GM18499 (cell line): ENCODE data around the gene GDF10.

Source experiments
- ATAC-seq: cut with Tn5 transposase; IDR thresholded peaks from one replicate; pipeline ENCODE4 v1.9.1; 2021; ENCODE audit warnings: moderate number of reproducible peaks; ENCODE audit not compliant: insufficient read depth, unreplicated experiment

The GDF10 gene

DNA sequence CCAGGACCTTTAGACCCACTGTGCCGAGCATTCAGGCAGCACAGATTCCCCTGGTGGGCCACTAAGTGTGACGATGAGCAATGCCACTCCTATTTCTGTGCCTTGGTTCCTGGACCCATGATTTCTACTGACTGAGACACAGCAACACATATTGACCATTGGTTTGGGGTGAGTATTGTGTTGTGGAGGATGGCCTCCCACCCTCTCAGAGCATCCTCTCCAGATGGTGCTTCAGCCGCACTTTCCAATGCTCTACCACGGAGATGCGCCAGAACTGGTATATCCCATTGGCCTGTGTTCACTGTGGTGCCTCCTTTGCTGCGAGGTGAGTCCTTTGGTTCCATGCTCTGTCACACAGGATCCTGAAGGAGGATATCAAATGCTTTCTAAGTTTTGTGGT is 10.1 kb upstream of the GDF10 start:
- ATAC-seq, result no peak

- ATAC-seq, result no peak
Measured at GRCh38 chr10:47290338-47290737, 9.7 kb upstream of the GDF10 start.

DNA sequence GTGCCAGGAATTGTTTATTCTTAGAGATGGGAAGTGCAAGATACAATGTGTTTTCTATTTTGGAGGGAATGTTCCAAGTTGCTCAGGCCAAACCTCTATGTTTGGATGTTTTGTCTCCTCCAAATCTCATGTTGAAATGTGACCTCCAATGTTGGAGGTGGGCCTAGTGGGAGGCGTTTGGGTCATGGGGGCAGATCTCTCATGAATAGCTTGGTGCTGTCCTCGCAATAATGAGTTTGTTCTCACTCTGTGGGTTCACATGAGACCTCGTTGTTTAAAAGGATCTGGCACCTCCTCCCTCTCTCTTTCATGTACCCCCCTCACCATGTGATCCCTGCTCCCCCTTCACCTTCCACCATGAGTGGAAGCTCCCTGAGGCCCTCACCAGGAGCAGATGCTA is 8.3 kb upstream of the GDF10 start:
- no peak for ATAC-seq

DNA sequence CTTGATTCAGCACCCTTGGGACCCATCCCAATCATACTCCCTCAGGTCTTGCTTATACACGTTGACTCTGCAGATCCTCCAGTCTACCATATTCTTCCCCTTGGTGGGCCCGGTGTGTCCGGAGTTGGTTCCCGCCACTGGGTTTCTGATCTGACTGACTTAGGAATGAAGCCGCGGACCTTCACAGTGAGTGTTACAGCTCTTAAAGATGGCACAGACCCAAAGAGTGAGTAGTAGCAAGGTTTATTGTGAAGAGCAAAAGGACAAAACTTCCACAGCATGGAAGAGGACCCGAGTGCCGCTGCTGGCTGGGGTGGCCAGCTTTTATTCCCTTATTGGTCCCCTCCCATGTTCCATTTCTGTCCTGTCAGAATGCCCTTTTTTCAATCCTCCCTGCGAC is 5.9 kb upstream of the GDF10 start:
- ATAC-seq, result no peak

DNA sequence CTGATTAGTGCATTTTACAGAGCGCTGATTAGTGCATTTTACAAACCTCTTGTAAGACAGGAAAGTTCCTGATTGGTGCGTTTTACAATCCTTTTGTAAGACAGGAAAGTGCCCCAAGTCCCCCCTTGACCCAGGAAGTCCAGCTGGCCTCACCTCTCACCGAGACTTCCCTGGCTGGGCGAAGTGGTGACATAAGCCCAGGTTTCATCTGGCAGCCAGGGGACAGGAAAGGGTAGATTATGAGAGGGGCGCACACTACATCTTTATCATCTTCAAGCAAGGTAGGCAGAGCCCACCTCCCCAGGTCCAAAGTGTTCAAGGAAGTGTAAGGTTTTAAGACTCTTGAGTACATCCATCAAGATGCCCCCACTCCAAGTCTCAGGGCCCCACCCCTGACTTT is 5.5 kb upstream of the GDF10 start:
- ATAC-seq, result no peak

DNA sequence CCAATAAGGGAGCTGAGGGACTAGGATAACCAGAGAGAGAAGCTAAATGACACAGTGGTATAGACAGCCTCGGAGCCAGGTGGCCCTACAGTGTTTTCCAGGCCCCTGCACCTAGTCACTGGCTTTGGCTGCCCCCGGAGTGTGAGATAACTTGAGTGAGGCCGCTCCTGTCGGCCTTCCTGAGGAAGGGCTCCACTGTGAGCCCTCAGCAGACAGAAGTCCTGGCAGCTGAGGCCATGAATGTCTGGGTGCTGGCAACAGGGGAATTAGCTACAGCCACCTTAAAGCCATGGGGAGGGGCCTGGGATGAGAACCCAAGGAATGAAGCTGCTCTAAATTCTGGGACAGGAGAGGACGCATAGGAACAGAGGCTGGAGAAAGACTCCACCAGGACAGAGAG is 4.6 kb upstream of the GDF10 start:
- no peak for ATAC-seq

DNA sequence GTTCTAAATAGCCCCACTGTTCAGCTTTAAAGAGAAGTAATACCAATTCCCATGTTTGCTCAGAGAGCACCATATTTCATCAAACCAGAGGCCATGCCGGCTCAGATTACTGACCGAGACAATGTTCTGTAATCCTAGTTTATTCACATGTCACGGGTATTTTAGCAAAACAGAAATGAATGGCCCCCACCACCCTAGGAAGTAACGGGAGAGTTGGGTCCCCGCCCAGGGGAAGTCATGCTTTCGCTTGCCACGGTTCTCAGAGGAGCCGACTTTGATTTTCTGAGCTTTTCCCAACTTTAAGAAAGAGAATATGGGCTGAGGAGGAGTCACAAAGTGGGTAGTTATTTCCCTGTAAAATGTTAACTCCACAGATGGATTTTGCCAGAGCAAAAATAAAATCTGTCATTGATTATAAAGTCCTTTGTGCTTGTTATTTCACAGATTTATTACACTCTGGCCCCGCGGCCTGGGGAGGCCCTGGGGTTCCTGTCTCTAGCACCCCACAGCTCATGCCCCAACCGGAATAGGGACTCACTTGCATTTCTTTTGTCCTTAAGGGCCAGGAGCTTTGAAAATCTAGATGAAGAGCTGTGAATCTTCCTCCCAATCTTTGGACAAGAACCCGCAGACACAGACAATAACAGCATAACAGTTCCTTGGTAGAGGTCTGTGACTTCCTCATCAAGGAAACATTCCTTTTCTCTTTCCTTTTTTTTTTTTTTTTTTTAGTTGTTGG is 3.7 kb upstream of the GDF10 start:
- ATAC-seq, result no peak

- ATAC-seq, result no peak
Measured at GRCh38 chr10:47296941-47297340, 3.1 kb upstream of the GDF10 start.

- no peak for ATAC-seq
Measured at GRCh38 chr10:47297866-47298540, 2.0 kb upstream of the GDF10 start.

DNA sequence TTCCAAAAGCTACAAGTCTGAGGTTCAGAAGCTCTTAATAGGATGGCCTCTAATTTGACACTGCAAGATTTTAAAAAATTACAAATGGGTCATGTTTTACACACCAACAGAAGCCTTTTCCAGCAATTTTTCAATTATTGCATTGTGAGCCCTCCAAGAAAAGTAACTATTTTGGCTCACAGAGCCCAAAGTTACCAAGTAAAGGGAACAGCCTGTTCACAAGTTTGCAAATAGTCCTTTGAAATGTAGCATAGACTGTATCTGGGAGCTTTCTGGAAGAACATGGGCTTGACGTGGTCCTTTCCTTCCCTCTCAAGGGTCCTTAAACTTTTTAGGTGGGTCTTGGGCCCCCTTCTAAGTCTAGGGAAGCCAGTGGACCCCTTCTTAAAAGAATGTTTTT is 1.3 kb upstream of the GDF10 start:
- no peak for ATAC-seq

GRCh38 chr10:47300429-47300931 is 483 bp downstream of the GDF10 start:
- no peak for ATAC-seq

DNA sequence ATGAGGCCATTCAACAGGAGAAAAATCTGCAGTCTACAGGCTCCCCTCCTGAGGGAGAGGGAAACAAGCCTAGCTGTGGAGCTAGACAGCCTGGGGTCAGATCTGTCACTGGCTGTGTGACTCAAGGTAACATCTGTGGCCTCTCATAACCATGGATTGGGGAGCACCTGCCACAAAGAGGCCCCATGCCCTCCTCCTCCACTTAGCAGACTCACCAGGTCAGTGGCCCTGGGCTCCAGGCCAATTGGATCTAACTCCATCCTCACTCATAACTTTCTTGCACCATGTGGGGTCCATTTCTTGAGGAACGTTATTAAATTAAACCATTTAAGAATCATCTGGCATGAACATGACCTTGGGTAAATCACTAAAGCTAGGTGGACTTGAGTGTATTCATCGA is 1.8 kb downstream of the GDF10 start:
- no peak for ATAC-seq

DNA sequence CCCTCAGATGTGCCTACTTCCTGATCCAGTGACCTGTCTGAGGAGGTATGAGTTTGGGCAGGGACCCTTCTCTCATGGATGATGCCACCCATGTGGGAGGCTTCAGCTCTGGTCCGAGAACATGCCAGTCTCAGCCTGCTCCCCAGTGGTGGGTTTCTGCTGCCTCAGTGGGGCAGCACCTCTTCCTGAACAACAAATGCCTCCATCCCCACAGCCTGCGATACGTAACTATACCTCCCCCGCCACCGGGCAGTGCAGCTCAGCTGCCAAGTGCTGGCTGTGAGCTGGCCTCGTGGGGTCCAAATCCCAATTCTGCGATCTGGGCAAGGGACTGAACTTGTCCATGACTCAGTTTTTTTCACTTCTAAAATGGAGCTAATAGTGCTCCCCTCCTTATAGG is 3.1 kb downstream of the GDF10 start:
- ATAC-seq, result no peak

DNA sequence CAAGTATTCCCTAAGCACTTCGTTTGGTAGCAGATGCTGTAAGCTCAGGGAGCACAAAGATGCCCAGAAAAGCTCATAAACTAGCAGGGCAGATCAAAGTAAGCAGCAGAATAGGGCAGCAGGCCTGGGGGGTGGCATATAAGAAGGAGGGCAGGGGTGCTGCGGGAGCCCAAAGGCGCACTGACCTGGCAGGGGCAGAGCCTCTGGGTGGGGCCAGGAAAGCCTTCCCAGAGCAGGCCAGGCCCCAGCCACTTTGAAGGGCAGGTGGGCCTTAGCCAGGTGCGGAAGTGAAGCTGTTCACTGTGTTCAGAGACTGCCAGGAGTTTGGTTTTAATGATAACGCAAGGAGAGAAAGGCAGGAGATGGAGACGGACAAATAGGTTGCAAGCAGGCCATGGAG is 3.9 kb downstream of the GDF10 start:
- ATAC-seq, result no peak

GRCh38 chr10:47305566-47305965 is 5.6 kb downstream of the GDF10 start:
- no peak for ATAC-seq

DNA sequence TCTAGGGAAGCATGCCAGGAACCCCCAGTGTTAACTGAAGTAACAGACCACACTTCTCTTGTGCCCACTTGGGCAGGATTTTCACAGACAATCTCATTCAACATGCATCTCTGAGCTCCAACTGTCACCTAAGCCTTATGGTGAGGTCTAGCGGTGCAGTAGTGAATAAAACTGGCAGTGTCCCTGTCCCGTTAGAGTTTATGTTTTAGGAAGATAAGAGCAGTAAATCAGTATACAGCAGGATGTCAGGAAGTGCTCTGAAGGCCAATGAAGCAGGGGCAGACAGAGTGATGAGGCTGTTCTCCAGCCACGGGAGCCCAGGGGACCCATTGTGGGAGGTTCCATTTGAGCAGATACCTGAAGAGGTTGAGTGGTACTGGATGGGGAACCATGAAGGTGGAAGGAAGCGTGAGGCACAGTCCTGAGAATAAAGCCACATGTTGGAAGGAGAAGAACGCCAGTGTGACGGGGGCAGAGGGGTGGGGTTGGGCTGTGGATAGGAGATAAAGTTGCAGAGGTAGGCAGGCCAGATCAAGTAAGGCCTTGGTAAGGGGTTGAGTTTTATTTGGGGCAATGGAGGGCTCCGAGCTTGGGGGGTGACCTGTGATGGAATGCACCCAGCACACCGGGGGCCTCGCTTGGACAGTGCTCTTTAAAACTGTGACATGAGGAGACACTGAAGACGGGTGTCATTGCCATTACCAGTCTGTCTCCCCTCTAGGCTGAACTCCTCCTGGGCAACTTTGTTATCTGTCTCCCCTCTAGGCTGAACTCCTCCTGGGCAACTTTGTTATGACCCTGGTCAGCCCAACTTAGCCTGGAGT is 6.6 kb downstream of the GDF10 start:
- ATAC-seq, result no peak

- ATAC-seq, result no peak
Measured at GRCh38 chr10:47307381-47307780, 7.4 kb downstream of the GDF10 start.

GRCh38 chr10:47308775-47309174 is 8.8 kb downstream of the GDF10 start:
- ATAC-seq, result no peak

DNA sequence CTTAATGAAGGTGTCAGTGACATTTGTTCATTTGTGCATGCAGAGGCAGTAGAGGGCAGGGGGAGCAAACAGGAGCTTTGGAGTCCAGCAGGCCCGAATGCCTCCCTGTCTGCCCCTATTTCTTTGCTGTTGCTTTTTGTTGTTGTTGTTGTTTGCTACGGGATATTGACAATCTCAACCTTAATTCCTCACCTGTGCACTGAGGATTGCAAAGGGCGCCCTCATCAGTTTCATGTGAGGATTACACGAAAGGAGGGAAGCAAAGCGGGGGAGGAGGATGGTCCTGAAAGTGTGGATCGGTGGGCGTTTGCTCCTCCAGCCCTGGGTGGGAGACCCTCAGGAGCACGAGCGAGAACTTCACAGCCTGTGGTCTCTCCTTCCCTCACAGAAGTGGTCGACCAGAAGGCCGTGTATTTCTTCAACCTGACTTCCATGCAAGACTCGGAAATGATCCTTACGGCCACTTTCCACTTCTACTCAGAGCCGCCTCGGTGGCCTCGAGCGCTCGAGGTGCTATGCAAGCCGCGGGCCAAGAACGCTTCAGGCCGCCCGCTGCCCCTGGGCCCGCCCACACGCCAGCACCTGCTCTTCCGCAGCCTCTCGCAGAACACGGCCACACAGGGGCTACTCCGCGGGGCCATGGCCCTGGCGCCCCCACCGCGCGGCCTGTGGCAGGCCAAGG is 9.6 kb downstream of the GDF10 start:
- ATAC-seq, result no peak

DNA sequence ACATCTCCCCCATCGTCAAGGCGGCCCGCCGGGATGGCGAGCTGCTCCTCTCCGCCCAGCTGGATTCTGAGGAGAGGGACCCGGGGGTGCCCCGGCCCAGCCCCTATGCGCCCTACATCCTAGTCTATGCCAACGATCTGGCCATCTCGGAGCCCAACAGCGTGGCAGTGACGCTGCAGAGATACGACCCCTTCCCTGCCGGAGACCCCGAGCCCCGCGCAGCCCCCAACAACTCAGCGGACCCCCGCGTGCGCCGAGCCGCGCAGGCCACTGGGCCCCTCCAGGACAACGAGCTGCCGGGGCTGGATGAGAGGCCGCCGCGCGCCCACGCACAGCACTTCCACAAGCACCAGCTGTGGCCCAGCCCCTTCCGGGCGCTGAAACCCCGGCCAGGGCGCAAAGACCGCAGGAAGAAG is 10.1 kb downstream of the GDF10 start:
- ATAC-seq, result no peak
